HepG2 (cell line): Measurements from ENCODE around the gene SKI. TPM values are rescaled to one million over a fixed set of nuclear protein-coding genes. Genes with fewer than 3 reads are reported as not detected.

Experiments used
- ATAC-seq: fragments of 200-7000 bp; cut with Tn5 transposase; 3 replicates; pipeline ENCODE4 v1.9.1; 2020; ENCODE audit warnings: mild to moderate bottlenecking, moderate library complexity
- BruUV-seq: library from RNA; stranded (reverse); fragments of 400-500 nt; replicated peaks from 2 replicates; lab custom pipeline; 2021; lab: Mats Ljungman, UMichigan
- CTCF ChIA-PET: fragments of 300-600 bp; formaldehyde crosslinking; extraction: SDS; loops from one replicate; lab custom pipeline; 2021; ENCODE audit warnings: low total read pairs, inconsistent platforms, low intra/inter-chr PET ratio; lab: Yijun Ruan, JAX
- POLR2A ChIA-PET: fragments of 350-600 bp; sonication (Branson Sonifier 250); formaldehyde crosslinking; loops from one replicate; lab custom pipeline; 2020; ENCODE audit warnings: antibody characterized with exemption, inconsistent platforms; lab: Yijun Ruan, JAX
- DNase-seq: peaks from one replicate; pipeline ENCODE4 v3.0.0-alpha.2; 2015; ENCODE audit warnings: low spot score
- FAIRE-seq: peaks from 3 replicates; lab custom pipeline; 2011; peaks lifted over from hg19 to GRCh38; lab: Jason Lieb, UNC
- H2AFZ ChIP-seq: one replicate; pipeline ENCODE4 v1.6.1; 2011; ENCODE audit warnings: low read length, inconsistent platforms
- H3K27ac ChIP-seq: fragments of 300-600 bp; 3 replicates; pipeline ENCODE4 v1.8.0; 2011; ENCODE audit warnings: mixed run types, mild to moderate bottlenecking, mixed read lengths, low read length, inconsistent platforms; ENCODE audit not compliant: insufficient read depth; ENCODE audit errors: extremely low read length
- H3K27me3 ChIP-seq, 2 experiments: fragments of 200-600 bp in 1 of 2; 2 replicates in 1 of 2; 3 replicates in 1 of 2; pipeline versions ENCODE4 v1.6.0 to v1.8.0; 2011; ENCODE audit warnings: low read length in 2 of 2, mild to moderate bottlenecking in 2 of 2, moderate library complexity in 2 of 2, inconsistent platforms in 1 of 2; ENCODE audit not compliant: insufficient read depth in 2 of 2, control insufficient read depth in 1 of 2
- H3K36me3 ChIP-seq, 2 experiments: fragments of 200-600 bp in 1 of 2; replicated peaks in 1 of 2; 2 replicates in 1 of 2; 3 replicates in 1 of 2; pipeline versions ENCODE4 v1.5.1 to v1.8.0; 2011; ENCODE audit warnings: low read length in 2 of 2, inconsistent platforms in 1 of 2; ENCODE audit not compliant: insufficient read depth in 2 of 2, control insufficient read depth in 1 of 2
- H3K4me1 ChIP-seq: 2 replicates; pipeline ENCODE4 v1.5.1; 2012; ENCODE audit warnings: low read length, inconsistent platforms; ENCODE audit not compliant: insufficient read depth
- H3K4me2 ChIP-seq: 2 replicates; pipeline ENCODE4 v1.6.0; 2011; ENCODE audit warnings: low read depth, low read length, inconsistent platforms
- H3K4me3 ChIP-seq, 3 experiments: fragments of 200-600 bp in 1 of 3; sonication (generic), shearing (Covaris generic) in 1 of 3; replicated peaks in 1 of 3; 2 replicates each; pipeline ENCODE4 v1.5.1; 2011 to 2016; ENCODE audit warnings: low read length in 3 of 3, inconsistent platforms in 2 of 3, low read depth in 2 of 3, mild to moderate bottlenecking in 2 of 3, control low read depth in 1 of 3, mixed read lengths in 1 of 3; ENCODE audit not compliant: insufficient read depth in 1 of 3
- H3K79me2 ChIP-seq: one replicate; pipeline ENCODE4 v1.6.1; 2011; ENCODE audit warnings: low read length, inconsistent platforms; ENCODE audit not compliant: insufficient read depth
- H3K9ac ChIP-seq: 2 replicates; pipeline ENCODE4 v1.6.0; 2011; ENCODE audit warnings: mild to moderate bottlenecking, low read depth, low read length, inconsistent platforms; ENCODE audit not compliant: insufficient read depth
- H3K9me3 ChIP-seq: 2 replicates; pipeline ENCODE4 v1.5.1; 2012; ENCODE audit warnings: mild to moderate bottlenecking, low read length
- H4K20me1 ChIP-seq: 2 replicates; pipeline ENCODE4 v1.6.0; 2011; ENCODE audit warnings: inconsistent platforms, mild to moderate bottlenecking, low read length, moderate library complexity; ENCODE audit not compliant: insufficient read depth
- FOSL1 ChIP-seq: sonication (generic); formaldehyde crosslinking; IDR thresholded peaks from 2 replicates; pipeline ENCODE4 v1.9.0; 2021; ENCODE audit warnings: missing genetic modification reagents, borderline replicate concordance
- GFI1 ChIP-seq: sonication (generic); formaldehyde crosslinking; IDR thresholded peaks from 2 replicates; pipeline ENCODE4 v1.5.0; 2020; ENCODE audit warnings: missing genetic modification reagents, mild to moderate bottlenecking, borderline replicate concordance
- POLR2G ChIP-seq: fragments of 200-400 bp; formaldehyde crosslinking; IDR thresholded peaks from 2 replicates; pipeline ENCODE4 v1.6.1; 2018; ENCODE audit warnings: mild to moderate bottlenecking, low read depth, low read length, moderate library complexity
- REPIN1 ChIP-seq: sonication (generic); formaldehyde crosslinking; IDR thresholded peaks from 2 replicates; pipeline ENCODE4 v1.8.0; 2022; ENCODE audit warnings: missing genetic modification reagents, low read depth, mild to moderate bottlenecking, borderline replicate concordance
- SALL2 ChIP-seq: sonication (generic); formaldehyde crosslinking; IDR thresholded peaks from 2 replicates; pipeline ENCODE4 v1.8.1; 2023; ENCODE audit warnings: mild to moderate bottlenecking, missing genetic modification reagents, inconsistent platforms
- SMYD3 ChIP-seq: sonication (generic); formaldehyde crosslinking; IDR thresholded peaks from 2 replicates; pipeline ENCODE4 v1.8.1; 2023; ENCODE audit warnings: mild to moderate bottlenecking, missing genetic modification reagents
- XRCC5 ChIP-seq: fragments of 200-400 bp; formaldehyde crosslinking; optimal IDR thresholded peaks from 2 replicates; pipeline ENCODE3; 2017; ENCODE audit warnings: mild to moderate bottlenecking, low read length
- ZNF501 ChIP-seq: sonication (generic); formaldehyde crosslinking; IDR thresholded peaks from 2 replicates; pipeline ENCODE4 v1.5.1; 2020; ENCODE audit warnings: mild to moderate bottlenecking, moderate library complexity, missing genetic modification reagents
- ZNF564 ChIP-seq: sonication (generic); formaldehyde crosslinking; IDR thresholded peaks from 2 replicates; pipeline ENCODE4 v1.8.1; 2023; ENCODE audit warnings: mild to moderate bottlenecking, missing genetic modification reagents
- WGBS: methylation state at CpG from one replicate; pipeline ENCODE4 v1.1.6; 2017; ENCODE audit warnings: low lambda C conversion rate; 5-methylcytosine and 5-hydroxymethylcytosine counted together
- in situ Hi-C: cut with HindIII; loops from 2 replicates; pipeline ENCODE4 v1.10.0; 2017; ENCODE audit warnings: low pct_unique_long_range_greater_than_20kb; ENCODE audit not compliant: extremely low pct_ligation_motif_present
- intact Hi-C: fragments of 100-400 bp; cut with micrococcal nuclease; formaldehyde crosslinking; loops from one replicate; pipeline ENCODE4 v1.10.0; 2022; ENCODE audit not compliant: unreplicated experiment
- polyA plus RNA-seq, 8 experiments: library from polyadenylated mRNA; depleted of rRNA in 3 of 8; stranded (reverse) in 7 of 8; unstranded in 1 of 8; fragments of >200 nt; fragmentation: Illumina TruSeq in 4 of 8; extraction: Trizol in 4 of 8; gene quantifications; 2 replicates each; pipeline versions ENCODE4 v1.2.1 to v1.2.3, GENCODE V29; 2011 to 2016; ENCODE audit warnings: low read depth in 4 of 8, missing spikeins in 1 of 8, mixed read lengths in 1 of 8; ENCODE audit not compliant: insufficient read depth in 1 of 8
- total RNA-seq, 5 experiments: library from RNA; depleted of rRNA; stranded (reverse); fragments of >200 nt; fragmentation: Illumina TruSeq; extraction: Trizol; gene quantifications; 2 replicates each; pipeline ENCODE4 v1.2.3, GENCODE V29; 2016; ENCODE audit warnings: low read depth in 1 of 5
- TF ChIP-seq, protein P1 (sequence below): sonication (generic); formaldehyde crosslinking; IDR thresholded peaks from 2 replicates; pipeline ENCODE4 v1.8.1; 2023; ENCODE audit warnings: mild to moderate bottlenecking, missing genetic modification reagents

Gene SKI
- total and polyA plus RNA-seq, 2 of the 13 experiments (the other 11 are each of a cell fraction or from before 2014, with no cell fraction given) = 4.7 to 6.9 TPM

DNA sequence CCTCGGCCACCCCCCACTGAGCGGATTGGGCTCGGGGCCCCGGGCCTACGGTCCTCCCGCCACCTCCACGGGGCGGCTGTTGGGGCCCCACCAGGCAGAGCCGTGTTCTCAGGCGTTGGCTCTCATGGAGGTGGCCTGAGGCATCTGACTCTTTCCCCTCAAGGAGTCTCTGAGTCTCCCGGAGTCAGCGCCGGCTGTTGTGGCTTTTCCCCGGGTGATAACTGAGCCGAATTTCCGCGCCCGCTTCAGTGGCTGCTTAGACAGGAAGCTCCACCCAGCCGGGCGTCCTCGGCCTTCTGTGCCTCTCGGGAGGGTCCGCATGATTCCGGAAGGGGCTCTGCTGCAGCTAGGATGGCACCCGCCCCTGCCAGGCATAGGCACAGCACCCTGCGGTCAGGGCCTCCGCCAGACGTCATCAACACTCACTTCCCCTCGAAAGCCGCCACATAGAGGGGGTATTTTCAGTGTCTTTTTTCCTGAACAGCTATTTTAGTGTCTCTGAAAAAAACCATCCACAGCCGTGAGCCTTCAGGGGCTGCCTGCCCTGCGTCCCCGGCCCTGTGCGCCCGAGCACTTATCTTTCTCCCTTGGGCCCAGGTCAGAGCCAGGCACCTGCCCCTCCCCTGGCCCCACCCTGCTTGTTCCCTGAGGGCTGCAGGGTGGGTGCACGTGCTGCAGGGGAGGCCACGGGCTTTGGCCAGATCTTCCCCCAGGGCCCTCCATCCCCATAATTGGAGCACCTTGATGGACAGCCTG lies 72.9 kb downstream of the SKI start:
- FAIRE-seq (no peak), DNase-seq (no peak), ATAC-seq (no peak)
- 98% methylated on average over 18 of the region's 37 CpGs for WGBS
- in situ Hi-C loops = no loop called here
- Histone ChIP-seq H3K27ac (no peak overlapping the region), H3K9me3 (no peaks in the 10 kb centered on the region), H4K20me1 (peaks cover 45% of the 10 kb centered on the region), H3K36me3 (peaks cover 16 to 35% of the 10 kb centered on the region in 2 experiments; a peak in 4 of 5 replicates), H3K9ac (no peak overlapping the region), H3K79me2 (peaks cover 50% of the 10 kb centered on the region), H3K27me3 (no peaks in the 10 kb centered on the region), H3K4me3 (no peak overlapping the region), H3K4me2 (no peak overlapping the region), H3K4me1 (no peaks in the 10 kb centered on the region), H2AFZ (no peak overlapping the region)
- intact Hi-C loops = no loop called here
- TF ChIP-seq, protein P1, sequence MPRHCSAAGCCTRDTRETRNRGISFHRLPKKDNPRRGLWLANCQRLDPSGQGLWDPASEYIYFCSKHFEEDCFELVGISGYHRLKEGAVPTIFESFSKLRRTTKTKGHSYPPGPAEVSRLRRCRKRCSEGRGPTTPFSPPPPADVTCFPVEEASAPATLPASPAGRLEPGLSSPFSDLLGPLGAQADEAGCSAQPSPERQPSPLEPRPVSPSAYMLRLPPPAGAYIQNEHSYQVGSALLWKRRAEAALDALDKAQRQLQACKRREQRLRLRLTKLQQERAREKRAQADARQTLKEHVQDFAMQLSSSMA (CRISPR knock-in tag) = no peak
- TF ChIP-seq XRCC5 = no peak
- TF ChIP-seq FOSL1 (CRISPR knock-in tag) = no peak
- no peak for TF ChIP-seq ZNF501 (CRISPR knock-in tag)
- no peak for TF ChIP-seq SMYD3
- no peak for TF ChIP-seq ZNF564 (CRISPR knock-in tag)
- no peak for TF ChIP-seq REPIN1 (CRISPR knock-in tag)
- TF ChIP-seq GFI1 (CRISPR knock-in tag) = no peak
- TF ChIP-seq SALL2 = no peak
- no peak for TF ChIP-seq POLR2G
- ChIA-PET CTCF (no interaction called here), POLR2A (no interaction called here)
- BruUV-seq = no TSS peak
